GM18858 (cell line): ENCODE measurements around the gene UTS2R.

Experiments
- ATAC-seq: cut with Tn5 transposase; IDR thresholded peaks from one replicate; pipeline ENCODE4 v1.9.1; 2021; ENCODE audit not compliant: unreplicated experiment

Gene UTS2R

DNA sequence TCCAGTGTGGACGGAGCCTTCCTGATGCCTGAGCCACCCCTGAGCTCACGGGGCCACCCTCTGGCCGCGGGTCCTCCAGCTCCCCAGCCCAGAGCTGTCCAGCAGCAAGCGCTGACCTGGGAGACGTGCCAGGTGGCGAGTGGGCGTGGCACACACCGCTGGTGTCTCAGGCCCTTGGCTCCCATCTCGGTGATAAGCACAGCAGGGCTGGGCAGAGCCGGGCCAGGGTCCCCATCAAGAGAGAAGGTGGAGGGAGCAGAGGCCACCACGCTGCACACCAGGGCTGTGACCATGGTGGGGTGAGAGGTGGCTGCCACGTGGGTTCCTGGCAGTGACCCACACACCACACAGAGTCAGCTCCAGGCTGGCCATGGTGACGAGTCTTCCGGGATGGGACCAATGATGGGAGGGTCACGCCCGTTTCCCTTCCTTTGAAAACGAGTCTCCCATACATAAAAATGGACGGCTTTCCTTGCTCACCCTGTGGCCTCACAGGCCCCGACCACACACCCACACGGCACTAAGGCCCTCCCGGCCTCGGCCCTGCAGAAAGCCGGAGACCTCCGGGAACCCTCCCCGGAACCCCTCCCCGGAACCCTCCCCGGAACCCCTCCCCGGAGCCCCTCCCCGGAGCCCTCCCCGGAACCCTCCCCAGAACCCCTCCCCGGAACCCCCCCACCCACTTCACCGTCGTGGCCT, 16.8 kb downstream of the UTS2R start:
- no peak for ATAC-seq

DNA sequence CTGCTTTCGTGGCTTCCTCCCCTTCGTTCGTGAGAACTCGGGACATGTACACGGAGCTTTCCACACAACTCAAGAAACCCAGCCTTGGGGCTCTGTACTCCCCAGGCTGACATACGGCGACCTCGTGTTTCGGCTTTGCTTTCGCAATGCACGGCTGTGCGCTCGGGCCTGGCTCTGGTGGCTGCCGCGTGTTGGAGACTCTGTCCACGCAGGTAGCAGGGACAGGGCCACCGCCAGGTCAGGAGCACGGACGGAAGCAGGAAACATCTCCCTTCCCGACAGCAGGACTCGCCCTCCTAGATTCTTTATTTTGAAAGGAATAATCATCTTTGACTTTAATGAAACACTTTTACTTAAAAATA, 17.3 kb downstream of the UTS2R start:
- ATAC-seq, result no peak

GRCh38 chr17:82389379-82389778, 17.8 kb downstream of the UTS2R start:
- no peak for ATAC-seq

DNA sequence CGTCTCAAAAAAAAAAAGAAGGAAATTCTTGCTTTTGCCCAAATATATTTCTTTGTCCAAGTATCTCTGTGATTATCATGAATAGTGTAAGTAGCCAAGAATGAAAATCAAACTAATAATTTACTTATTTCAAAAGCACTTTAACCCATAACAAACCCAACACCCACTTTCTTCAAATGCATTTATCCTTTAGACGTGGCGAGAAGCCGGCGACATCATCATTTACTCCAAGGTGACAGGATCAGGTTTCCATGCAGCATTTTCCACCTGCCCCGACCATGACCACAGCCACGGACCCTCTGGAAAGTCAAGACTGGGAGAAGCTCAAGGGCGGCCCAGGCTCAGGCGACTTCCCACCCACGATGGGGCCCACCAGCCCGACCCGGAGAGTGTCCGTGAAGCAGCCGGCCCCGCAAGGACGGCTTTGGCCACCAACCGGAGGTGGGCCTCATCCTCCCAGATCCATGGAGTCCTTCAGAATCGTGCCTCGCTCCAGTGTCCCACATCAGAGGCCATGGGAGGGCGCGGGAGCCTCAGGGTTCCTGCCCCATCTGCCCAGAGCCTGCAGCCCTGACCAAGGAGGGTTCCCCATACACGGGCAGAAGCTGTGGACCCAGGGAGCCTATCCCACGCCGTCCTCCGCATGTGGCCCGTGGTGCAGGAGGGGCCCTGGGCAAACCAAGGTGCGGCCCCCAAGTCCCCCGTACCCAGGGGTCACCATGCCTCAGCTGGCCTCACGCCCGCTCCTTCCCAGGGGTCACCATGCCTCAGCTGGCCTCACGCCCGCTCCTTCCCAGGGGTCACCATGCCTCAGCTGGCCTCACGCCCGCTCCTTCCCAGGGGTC, 18.7 kb downstream of the UTS2R start:
- no peak for ATAC-seq

- ATAC-seq, result no peak
Measured at GRCh38 chr17:82390860-82391435, 19.4 kb downstream of the UTS2R start.

DNA sequence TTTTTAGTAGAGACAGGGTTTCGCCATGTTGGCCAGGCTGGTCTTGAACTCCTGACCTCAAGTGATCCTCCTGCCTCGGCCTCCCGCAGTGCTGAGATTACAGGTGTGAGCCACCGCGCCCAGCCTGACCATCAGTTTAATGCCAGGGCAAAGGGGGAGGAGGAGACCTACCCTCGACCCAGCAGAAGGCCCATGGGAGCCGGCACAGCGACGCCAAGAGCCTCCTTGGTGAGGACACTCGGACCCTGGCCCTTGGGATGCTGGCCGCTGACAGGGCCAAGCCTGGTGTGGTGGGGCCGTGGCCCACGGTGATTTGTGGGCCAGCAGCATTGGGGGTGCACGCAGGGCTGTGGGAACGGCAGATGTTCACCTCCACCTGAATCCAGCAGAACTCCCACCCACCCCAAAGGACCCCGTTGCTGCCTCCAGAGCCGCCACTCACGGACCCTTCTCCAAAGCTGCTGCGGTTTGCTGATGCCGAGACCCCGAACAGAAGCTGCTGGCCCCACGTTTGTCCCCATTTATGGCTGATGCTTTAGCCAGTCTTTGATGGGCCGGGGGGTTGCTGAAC, 20.0 kb downstream of the UTS2R start:
- no peak for ATAC-seq

DNA sequence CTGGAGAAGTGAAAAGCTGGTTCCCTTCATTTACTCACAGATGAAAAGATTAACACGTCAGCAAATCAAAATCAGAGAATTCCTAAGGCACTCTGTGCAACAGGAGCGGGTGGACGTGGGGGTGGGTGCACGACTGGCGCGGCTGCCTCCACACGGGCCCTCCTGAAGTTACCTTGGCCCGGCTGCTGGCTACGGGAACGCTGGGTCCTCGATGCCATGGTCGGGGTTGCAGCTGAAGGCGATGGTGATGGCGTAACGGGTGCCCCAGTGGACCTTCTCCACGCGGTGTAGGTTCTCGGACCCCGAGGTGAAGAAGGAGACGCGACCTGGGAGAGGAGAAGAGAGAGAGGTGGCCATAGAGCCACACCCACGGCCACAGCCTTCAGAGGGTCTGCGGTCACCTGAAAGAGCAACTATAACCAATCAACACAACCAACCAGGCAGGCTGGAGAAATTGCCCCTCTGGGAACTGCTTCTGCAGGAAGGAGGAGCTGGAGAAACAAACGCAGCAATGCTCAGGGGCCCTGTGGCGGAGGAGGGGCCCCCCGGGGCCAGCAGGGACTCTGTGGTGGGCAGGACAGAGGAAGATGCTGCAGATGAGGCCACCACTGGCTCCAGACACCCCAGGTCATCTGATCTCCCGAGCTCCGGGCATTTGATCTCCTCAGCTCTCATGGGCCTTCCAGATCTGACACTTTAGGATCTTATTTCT, 20.8 kb downstream of the UTS2R start:
- ATAC-seq, result no peak

DNA sequence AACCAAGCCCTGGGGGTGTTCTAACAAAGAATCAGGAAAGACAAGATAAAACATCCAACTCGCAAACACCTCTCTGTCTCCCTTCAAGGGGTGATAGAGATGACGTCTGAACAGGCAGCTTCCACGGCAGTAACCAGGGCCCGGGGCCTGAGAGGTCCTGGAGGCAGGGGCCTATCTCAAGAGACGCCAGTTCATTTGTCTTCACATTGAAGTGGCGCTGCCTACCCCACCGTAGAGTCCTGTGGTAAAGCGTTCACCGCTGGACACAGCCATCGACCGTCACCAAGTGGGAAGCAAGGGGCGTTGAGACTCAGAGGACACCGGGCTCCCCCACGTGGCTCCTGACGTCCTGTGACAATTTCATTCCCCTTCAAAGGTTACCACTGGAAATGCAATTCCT, 21.4 kb downstream of the UTS2R start:
- no peak for ATAC-seq

DNA sequence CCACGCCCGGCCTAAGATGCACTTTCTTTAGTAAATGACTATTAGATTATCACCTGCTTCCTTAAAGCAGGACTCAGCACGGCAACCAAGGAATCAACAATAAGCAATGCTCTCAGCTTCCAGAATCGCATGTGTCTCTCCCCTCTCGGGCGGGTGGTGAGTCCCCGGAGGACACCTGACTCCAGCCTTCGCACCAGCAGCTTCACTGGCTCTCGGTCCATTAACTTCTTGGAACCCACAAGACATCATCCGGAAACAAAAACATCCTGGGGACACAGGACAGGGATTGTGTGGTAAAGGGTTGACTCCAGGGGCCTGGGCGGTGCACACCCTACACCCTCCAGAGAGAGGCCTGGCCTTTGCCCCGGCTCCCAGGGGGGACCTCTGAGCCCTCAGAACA, 22.7 kb downstream of the UTS2R start:
- ATAC-seq, result no peak

DNA sequence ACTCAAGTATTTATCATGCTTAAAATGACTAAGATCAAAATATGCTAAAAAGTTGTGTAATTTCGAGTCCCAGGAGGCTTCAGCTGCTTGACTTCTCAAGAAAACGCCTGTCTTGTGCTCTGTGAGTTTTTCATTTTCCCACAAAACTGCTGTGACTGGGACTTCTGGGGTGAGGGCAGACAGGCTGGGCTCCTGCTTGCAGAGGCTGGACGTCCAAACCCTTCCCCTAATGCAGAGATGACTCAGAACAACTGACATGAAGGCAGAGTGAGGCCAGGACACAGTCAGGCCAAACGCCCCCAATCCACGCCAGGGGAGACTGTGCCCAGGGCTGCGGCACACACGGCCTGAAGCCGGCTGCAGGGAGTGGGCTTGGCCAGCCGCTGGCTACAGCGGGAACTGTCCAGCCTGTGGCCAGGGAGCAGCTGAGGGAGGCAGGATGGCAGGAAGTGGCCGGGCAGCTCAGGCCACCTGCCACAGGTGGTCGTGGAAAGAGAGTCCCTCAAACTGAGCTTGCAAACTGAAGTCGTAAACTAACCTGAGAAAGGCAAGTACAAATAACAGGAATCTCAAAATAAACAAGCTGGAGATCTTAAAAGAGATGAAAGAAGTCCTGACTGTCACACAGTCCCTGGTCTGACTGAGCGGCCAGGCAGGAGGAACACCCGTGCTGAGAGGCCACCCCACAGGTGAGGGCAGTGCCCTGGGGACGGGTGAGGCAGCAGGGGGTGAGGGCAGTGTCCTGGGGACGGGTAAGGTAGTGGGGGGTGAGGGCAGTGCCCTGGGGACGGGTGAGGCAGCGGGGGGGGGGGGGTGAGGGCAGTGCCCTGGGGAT, 25.3 kb downstream of the UTS2R start:
- no peak for ATAC-seq

- no peak for ATAC-seq
Measured at GRCh38 chr17:82397449-82398335, 26.1 kb downstream of the UTS2R start.

DNA sequence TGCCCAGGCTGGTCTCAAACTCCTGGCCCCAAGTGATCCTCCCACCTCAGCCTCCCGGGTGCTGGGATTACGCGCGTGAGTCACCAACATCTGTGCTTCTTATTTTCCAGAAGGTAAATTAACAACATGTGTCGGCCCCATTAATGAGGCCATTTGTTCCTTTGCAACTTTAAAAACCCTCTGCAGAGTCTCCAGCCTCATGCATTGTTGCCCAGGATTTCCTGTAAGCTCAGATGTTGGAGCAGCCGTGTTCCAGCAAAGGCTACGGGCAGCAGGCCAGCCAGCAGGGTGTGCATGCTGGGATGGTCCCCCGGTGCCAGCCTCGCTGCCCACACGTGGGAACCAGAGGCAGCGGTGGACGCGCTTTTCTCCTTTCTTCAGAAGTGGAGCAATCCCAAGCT, 27.5 kb downstream of the UTS2R start:
- ATAC-seq, result no peak

GRCh38 chr17:82399601-82400101, 28.1 kb downstream of the UTS2R start:
- no peak for ATAC-seq

GRCh38 chr17:82400206-82400605, 28.6 kb downstream of the UTS2R start:
- ATAC-seq, result no peak

GRCh38 chr17:82400830-82401229, 29.3 kb downstream of the UTS2R start:
- no peak for ATAC-seq

- ATAC-seq, result no peak
Measured at GRCh38 chr17:82402865-82403264, 31.3 kb downstream of the UTS2R start.

DNA sequence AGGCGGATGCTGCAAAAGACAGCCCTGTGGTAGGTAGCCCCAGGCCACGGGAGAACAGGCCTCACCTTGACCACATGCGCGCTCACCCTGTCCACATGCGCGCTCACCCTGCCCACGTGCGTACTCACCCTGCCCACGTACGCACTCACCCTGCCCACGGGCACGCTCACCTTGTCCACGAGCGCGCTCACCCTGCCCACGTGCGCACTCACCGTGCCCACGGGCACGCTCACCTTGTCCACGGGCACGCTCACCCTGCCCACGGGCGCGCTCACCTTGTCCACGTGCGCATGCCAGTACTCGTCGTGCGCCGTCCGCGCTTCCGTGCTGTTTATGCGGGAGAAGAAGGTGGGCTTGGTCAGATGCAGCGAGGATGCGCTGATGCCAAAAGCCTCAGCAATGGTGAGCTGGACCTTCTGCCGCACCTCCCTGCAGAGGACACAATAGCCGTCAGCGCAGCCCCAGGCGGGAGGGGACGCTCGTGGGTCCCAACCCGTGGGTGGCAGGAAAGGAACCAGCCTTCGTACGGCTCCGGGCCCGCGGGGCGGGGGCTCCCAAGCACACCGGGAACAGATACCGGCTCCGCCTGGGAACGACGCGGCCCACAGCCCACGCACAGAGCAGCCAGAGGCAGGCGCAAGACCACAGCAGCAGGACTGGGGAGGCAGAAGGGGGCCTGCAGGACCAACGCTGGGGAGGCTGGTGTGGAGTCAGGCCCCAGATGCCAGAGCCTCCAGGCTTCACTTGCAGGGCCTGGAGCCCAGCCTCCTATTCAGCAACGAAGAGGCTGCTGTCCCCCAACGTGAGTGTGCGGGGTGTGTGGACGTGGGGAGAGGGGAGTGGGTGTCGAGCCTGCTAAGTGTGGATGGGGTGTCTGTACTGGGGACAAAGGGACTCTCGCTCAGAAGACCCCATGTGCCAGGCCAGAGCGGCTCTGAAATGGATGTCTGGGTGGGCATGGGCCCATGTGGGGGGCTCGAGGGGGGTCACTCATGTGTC, 32.4 kb downstream of the UTS2R start:
- ATAC-seq, result no peak

GRCh38 chr17:82405051-82405450, 33.5 kb downstream of the UTS2R start:
- ATAC-seq, result no peak
